ENCODE results near the gene HSD17B8. TPM values are rescaled to one million over a fixed set of nuclear protein-coding genes. Genes with fewer than 3 reads are reported as not detected.
A peak's percentile ranks its signal among the peaks of the same experiment; 100 is the strongest.

HSD17B8 gene
- total and polyA plus RNA-seq, 2 experiments from 2014 or later = 4.3 to 8.9 TPM

DNA sequence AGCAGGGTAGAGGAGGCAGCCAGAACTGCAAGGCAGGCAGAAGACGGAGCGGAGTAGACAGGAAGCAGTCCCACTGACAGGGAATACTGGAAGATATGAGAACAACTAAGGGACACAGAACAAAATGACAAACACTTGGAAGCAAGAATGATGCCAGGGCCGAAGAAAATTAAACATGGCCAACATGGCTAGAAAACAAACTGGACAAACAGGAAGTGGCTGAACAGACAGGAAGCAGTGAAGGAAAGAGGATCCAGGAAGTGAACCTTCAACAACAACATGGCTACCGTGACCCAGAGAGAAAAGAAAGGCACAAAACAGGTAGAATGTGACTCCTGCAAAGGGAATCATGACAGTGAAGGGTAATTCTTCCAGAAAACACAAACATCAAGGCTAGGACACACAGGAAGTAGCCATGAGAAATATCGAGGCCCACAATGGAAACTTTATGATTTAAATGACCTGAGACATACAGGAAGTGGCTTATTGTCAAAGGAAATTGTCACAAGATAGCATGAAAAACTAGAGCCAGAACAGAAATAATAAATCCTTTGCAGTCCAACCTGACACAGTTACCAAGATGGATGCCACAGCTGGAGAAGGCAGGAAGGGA lies 21.3 kb upstream of the HSD17B8 start (continued):
- TF ChIP-seq, protein P1, sequence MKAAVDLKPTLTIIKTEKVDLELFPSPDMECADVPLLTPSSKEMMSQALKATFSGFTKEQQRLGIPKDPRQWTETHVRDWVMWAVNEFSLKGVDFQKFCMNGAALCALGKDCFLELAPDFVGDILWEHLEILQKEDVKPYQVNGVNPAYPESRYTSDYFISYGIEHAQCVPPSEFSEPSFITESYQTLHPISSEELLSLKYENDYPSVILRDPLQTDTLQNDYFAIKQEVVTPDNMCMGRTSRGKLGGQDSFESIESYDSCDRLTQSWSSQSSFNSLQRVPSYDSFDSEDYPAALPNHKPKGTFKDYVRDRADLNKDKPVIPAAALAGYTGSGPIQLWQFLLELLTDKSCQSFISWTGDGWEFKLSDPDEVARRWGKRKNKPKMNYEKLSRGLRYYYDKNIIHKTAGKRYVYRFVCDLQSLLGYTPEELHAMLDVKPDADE (IDR thresholded peaks at IDR 0.05) = no peak
- TF ChIP-seq, protein P2, sequence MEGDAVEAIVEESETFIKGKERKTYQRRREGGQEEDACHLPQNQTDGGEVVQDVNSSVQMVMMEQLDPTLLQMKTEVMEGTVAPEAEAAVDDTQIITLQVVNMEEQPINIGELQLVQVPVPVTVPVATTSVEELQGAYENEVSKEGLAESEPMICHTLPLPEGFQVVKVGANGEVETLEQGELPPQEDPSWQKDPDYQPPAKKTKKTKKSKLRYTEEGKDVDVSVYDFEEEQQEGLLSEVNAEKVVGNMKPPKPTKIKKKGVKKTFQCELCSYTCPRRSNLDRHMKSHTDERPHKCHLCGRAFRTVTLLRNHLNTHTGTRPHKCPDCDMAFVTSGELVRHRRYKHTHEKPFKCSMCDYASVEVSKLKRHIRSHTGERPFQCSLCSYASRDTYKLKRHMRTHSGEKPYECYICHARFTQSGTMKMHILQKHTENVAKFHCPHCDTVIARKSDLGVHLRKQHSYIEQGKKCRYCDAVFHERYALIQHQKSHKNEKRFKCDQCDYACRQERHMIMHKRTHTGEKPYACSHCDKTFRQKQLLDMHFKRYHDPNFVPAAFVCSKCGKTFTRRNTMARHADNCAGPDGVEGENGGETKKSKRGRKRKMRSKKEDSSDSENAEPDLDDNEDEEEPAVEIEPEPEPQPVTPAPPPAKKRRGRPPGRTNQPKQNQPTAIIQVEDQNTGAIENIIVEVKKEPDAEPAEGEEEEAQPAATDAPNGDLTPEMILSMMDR (conservative IDR thresholded peaks at IDR 0.05; ENCODE audit: low read depth in 2 of 2) = no peak

DNA sequence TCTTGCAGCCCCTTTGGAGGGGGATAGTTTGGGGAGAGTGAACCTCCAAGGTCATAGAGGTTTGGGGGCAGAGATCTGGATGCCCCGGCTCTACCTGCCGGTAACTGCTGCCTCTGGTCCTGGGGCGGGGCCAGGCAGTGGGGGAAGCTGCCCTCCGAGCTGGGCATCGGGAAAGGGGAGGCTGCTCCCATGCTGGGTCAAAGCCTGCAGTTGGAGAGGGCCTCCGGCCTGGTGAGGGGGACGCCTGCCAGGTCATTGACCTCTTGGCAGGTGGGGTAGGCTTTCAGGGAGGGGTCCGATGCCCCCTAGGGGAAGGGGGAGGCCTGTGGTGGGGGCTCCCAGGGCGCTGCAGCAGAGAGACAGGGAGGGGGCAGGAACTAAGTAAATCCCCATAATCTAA lies 19.3 kb upstream of the HSD17B8 start:
- Histone ChIP-seq H3K27ac (ENCODE audit: low read depth) (no peak overlapping the region), H4K20me1 (replicated peaks; ENCODE audit: insufficient read depth) (no peaks in the 10 kb centered on the region), H3F3A (replicated peaks; ENCODE audit: low read depth) (no peaks in the 10 kb centered on the region), H2AFZ (no peak overlapping the region), H3K9me2 (ENCODE audit: insufficient read depth) (peaks cover 14% of the 10 kb centered on the region; the same call in 1 of the 2 replicates), H3K4me1 (ENCODE audit: insufficient read depth) (no peaks in the 10 kb centered on the region), H3K79me2 (replicated peaks; ENCODE audit: insufficient read depth) (no peaks in the 10 kb centered on the region), H3K36me3 (ENCODE audit: insufficient read depth) (no peaks in the 10 kb centered on the region), H3K4me2 (no peak overlapping the region), H3K27me3 (ENCODE audit: insufficient read depth) (0 out of 2 replicates have a peak, but pooled peaks cover 4% of the 10 kb centered on the region), H3K4me3 (no peak overlapping the region)
- H3K9me3 Mint-ChIP-seq = no peaks in the 10 kb centered on the region
- H3K36me3 Mint-ChIP-seq (ENCODE audit: low read depth) = no peaks in the 10 kb centered on the region; the same call in 2 of the 3 replicates
- ATAC-seq (peak; percentile 54), DNase-seq (ENCODE audit: low spot score) (no peak)
- H3K4me1 Mint-ChIP-seq = peaks cover 13% of the 10 kb centered on the region
- peaks cover 14% of the 10 kb centered on the region for H3K27me3 Mint-ChIP-seq (ENCODE audit: insufficient read depth, low read depth, poor library complexity)
- no peak overlapping the region for H3K27ac Mint-ChIP-seq
- H3K4me3 Mint-ChIP-seq = no peak overlapping the region
- TF ChIP-seq ZNF114 (CRISPR knock-in tag; IDR thresholded peaks at IDR 0.05) (no peak), POLR2AphosphoS5 (IDR thresholded peaks at IDR 0.05; ENCODE audit: low read depth) (no peak), CREB1 (CRISPR knock-in tag; IDR thresholded peaks at IDR 0.05; ENCODE audit: low read depth) (no peak), JUNB (IDR thresholded peaks at IDR 0.05; ENCODE audit: unreplicated experiment) (no peak), ZNF331 (CRISPR knock-in tag; IDR thresholded peaks at IDR 0.05; ENCODE audit: low read depth) (no peak), EZH2phosphoT487 (IDR thresholded peaks at IDR 0.05; ENCODE audit: unreplicated experiment) (no peak)
- TF ChIP-seq, protein P2 (conservative IDR thresholded peaks at IDR 0.05; ENCODE audit: low read depth in 2 of 2) = no peak
- TF ChIP-seq, protein P3, sequence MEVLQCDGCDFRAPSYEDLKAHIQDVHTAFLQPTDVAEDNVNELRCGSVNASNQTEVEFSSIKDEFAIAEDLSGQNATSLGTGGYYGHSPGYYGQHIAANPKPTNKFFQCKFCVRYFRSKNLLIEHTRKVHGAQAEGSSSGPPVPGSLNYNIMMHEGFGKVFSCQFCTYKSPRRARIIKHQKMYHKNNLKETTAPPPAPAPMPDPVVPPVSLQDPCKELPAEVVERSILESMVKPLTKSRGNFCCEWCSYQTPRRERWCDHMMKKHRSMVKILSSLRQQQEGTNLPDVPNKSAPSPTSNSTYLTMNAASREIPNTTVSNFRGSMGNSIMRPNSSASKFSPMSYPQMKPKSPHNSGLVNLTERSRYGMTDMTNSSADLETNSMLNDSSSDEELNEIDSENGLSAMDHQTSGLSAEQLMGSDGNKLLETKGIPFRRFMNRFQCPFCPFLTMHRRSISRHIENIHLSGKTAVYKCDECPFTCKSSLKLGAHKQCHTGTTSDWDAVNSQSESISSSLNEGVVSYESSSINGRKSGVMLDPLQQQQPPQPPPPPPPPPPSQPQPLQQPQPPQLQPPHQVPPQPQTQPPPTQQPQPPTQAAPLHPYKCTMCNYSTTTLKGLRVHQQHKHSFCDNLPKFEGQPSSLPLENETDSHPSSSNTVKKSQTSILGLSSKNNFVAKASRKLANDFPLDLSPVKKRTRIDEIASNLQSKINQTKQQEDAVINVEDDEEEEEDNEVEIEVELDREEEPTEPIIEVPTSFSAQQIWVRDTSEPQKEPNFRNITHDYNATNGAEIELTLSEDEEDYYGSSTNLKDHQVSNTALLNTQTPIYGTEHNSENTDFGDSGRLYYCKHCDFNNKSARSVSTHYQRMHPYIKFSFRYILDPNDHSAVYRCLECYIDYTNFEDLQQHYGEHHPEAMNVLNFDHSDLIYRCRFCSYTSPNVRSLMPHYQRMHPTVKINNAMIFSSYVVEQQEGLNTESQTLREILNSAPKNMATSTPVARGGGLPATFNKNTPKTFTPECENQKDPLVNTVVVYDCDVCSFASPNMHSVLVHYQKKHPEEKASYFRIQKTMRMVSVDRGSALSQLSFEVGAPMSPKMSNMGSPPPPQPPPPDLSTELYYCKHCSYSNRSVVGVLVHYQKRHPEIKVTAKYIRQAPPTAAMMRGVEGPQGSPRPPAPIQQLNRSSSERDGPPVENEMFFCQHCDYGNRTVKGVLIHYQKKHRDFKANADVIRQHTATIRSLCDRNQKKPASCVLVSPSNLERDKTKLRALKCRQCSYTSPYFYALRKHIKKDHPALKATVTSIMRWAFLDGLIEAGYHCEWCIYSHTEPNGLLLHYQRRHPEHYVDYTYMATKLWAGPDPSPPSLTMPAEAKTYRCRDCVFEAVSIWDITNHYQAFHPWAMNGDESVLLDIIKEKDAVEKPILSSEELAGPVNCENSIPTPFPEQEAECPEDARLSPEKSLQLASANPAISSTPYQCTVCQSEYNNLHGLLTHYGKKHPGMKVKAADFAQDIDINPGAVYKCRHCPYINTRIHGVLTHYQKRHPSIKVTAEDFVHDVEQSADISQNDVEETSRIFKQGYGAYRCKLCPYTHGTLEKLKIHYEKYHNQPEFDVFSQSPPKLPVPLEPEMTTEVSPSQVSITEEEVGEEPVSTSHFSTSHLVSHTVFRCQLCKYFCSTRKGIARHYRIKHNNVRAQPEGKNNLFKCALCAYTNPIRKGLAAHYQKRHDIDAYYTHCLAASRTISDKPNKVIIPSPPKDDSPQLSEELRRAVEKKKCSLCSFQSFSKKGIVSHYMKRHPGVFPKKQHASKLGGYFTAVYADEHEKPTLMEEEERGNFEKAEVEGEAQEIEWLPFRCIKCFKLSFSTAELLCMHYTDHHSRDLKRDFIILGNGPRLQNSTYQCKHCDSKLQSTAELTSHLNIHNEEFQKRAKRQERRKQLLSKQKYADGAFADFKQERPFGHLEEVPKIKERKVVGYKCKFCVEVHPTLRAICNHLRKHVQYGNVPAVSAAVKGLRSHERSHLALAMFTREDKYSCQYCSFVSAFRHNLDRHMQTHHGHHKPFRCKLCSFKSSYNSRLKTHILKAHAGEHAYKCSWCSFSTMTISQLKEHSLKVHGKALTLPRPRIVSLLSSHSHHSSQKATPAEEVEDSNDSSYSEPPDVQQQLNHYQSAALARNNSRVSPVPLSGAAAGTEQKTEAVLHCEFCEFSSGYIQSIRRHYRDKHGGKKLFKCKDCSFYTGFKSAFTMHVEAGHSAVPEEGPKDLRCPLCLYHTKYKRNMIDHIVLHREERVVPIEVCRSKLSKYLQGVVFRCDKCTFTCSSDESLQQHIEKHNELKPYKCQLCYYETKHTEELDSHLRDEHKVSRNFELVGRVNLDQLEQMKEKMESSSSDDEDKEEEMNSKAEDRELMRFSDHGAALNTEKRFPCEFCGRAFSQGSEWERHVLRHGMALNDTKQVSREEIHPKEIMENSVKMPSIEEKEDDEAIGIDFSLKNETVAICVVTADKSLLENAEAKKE (CRISPR knock-in tag; IDR thresholded peaks at IDR 0.05) = no peak

All from GM23338 (cell line).